ENCODE data around the gene ZNF253.

- TF ChIP-seq CTCF (IDR thresholded peaks at IDR 0.05) (no peak), POLR2A (IDR thresholded peaks at IDR 0.05) (no peak), POLR2AphosphoS5 (IDR thresholded peaks at IDR 0.05) (no peak)
Measured at GRCh38 chr19:19909654-19910053, 44.0 kb downstream of the ZNF253 start.

Measured in stomach (tissue), 4 donors.